Measurements from ENCODE around the gene UHRF2.
A peak's percentile ranks its signal among the peaks of the same experiment; 100 is the strongest.

Gene UHRF2

GRCh38 chr9:6417186-6417585 is 4.2 kb downstream of the UHRF2 start:
- H3K27me3 ChIP-seq (ENCODE audit: low read depth, low read length) = no peaks in the 10 kb centered on the region
- no peak for TF ChIP-seq EZH2phosphoT487 (IDR thresholded peaks at IDR 0.05; ENCODE audit: low read depth)
- no peak for TF ChIP-seq CTCF (IDR thresholded peaks at IDR 0.05; ENCODE audit: low read depth, low read length)
- peak overlapping the region; percentile 1; the same call in 1 of the 2 replicates for H3K27ac ChIP-seq (ENCODE audit: low read length)
- peaks cover 76% of the 10 kb centered on the region for H4K20me1 ChIP-seq (ENCODE audit: insufficient read depth, low read length)
- H3K4me3 ChIP-seq (ENCODE audit: low read length) = peak overlapping the region; percentile 36
- no peak overlapping the region for H2AFZ ChIP-seq (ENCODE audit: low read depth, low read length)
- H3K9me3 ChIP-seq (ENCODE audit: insufficient read depth, low read length) = no peaks in the 10 kb centered on the region
- peaks cover 47% of the 10 kb centered on the region for H3K4me1 ChIP-seq (ENCODE audit: low read length)
- peaks cover 91% of the 10 kb centered on the region for H3K79me2 ChIP-seq (ENCODE audit: low read length)
- H3K9ac ChIP-seq (ENCODE audit: low read length) = no peak overlapping the region
- peak overlapping the region; percentile 54 for H3K4me2 ChIP-seq (ENCODE audit: low read length)
- H3K36me3 ChIP-seq (replicated peaks; ENCODE audit: low read depth, low read length) = peaks cover 15% of the 10 kb centered on the region

- Histone ChIP-seq H4K20me1 (ENCODE audit: insufficient read depth, low read length) (peaks cover 88% of the 10 kb centered on the region), H3K79me2 (ENCODE audit: low read length) (peaks cover 95% of the 10 kb centered on the region), H3K4me3 (ENCODE audit: low read length) (no peak overlapping the region), H3K4me2 (ENCODE audit: low read length) (peak overlapping the region; percentile 54), H3K27me3 (ENCODE audit: low read depth, low read length) (no peaks in the 10 kb centered on the region), H2AFZ (ENCODE audit: low read depth, low read length) (no peak overlapping the region), H3K27ac (ENCODE audit: low read length) (no peak overlapping the region), H3K36me3 (replicated peaks; ENCODE audit: low read depth, low read length) (peaks cover 22% of the 10 kb centered on the region), H3K9me3 (ENCODE audit: insufficient read depth, low read length) (no peaks in the 10 kb centered on the region), H3K4me1 (ENCODE audit: low read length) (peaks cover 42% of the 10 kb centered on the region), H3K9ac (ENCODE audit: low read length) (no peak overlapping the region)
- no peak for TF ChIP-seq CTCF (IDR thresholded peaks at IDR 0.05; ENCODE audit: low read depth, low read length)
- no peak for TF ChIP-seq EZH2phosphoT487 (IDR thresholded peaks at IDR 0.05; ENCODE audit: low read depth)
Observed at GRCh38 chr9:6418764-6419163, 5.8 kb downstream of the UHRF2 start.

DNA sequence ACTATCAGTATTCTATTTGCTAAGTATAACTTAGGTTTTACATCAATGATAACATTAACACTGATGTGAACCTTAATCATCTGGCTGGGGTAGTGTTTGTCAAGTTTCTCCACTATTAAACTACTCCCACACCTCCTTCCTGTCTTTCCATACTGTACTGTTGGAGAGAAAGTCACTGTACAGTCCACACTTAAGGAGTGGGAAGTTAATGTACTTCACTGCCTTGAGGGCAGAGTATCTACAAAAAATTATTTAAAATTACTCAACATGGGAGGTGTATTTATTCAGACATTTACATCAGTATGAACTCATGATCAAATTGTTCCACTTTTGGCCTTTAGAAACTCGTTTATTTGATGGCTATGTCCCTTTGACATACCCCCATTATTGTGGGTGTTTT is 11.9 kb downstream of the UHRF2 start:
- Histone ChIP-seq H3K4me3 (ENCODE audit: low read length) (no peak overlapping the region), H3K4me1 (ENCODE audit: low read length) (peaks cover 5% of the 10 kb centered on the region; the same call in 1 of the 2 replicates), H2AFZ (ENCODE audit: low read depth, low read length) (no peak overlapping the region), H3K27me3 (ENCODE audit: low read depth, low read length) (no peaks in the 10 kb centered on the region), H3K9ac (ENCODE audit: low read length) (no peak overlapping the region), H3K79me2 (ENCODE audit: low read length) (peaks cover 96% of the 10 kb centered on the region), H3K9me3 (ENCODE audit: insufficient read depth, low read length) (no peaks in the 10 kb centered on the region), H4K20me1 (ENCODE audit: insufficient read depth, low read length) (peaks cover 59% of the 10 kb centered on the region), H3K4me2 (ENCODE audit: low read length) (no peak overlapping the region), H3K36me3 (replicated peaks; ENCODE audit: low read depth, low read length) (peaks cover 27% of the 10 kb centered on the region), H3K27ac (ENCODE audit: low read length) (no peak overlapping the region)
- TF ChIP-seq CTCF (IDR thresholded peaks at IDR 0.05; ENCODE audit: low read depth, low read length) (no peak), EZH2phosphoT487 (IDR thresholded peaks at IDR 0.05; ENCODE audit: low read depth) (no peak)

DNA sequence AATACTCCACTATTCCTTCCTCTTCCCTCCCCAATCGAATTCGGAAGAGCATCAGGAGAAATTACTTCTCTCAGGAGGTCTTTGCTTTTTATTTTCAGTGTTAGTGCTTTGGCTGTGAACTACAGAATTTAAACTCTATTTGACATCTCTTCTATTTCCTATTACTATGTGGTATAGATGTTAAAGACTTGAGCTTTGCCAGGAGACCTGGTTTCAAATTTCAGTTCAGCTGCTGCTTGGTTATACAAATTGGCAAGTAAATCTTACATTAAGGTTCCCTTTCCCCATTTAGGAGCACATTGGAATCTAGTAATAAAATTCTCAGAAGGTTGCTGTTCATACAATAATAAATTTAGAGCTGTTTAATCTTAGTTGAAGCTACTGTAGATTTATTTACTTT is 13.1 kb downstream of the UHRF2 start:
- no peak overlapping the region for H3K9ac ChIP-seq (ENCODE audit: low read length)
- peaks cover 60% of the 10 kb centered on the region for H4K20me1 ChIP-seq (ENCODE audit: insufficient read depth, low read length)
- H3K4me2 ChIP-seq (ENCODE audit: low read length) = no peak overlapping the region
- no peak overlapping the region for H3K4me3 ChIP-seq (ENCODE audit: low read length)
- H3K27ac ChIP-seq (ENCODE audit: low read length) = no peak overlapping the region
- TF ChIP-seq CTCF (IDR thresholded peaks at IDR 0.05; ENCODE audit: low read depth, low read length) = no peak
- no peak for TF ChIP-seq EZH2phosphoT487 (IDR thresholded peaks at IDR 0.05; ENCODE audit: low read depth)
- peaks cover 96% of the 10 kb centered on the region for H3K79me2 ChIP-seq (ENCODE audit: low read length)
- no peak overlapping the region for H2AFZ ChIP-seq (ENCODE audit: low read depth, low read length)
- peaks cover 5% of the 10 kb centered on the region; the same call in 1 of the 2 replicates for H3K4me1 ChIP-seq (ENCODE audit: low read length)
- H3K9me3 ChIP-seq (ENCODE audit: insufficient read depth, low read length) = no peaks in the 10 kb centered on the region
- peaks cover 24% of the 10 kb centered on the region for H3K36me3 ChIP-seq (replicated peaks; ENCODE audit: low read depth, low read length)
- no peaks in the 10 kb centered on the region for H3K27me3 ChIP-seq (ENCODE audit: low read depth, low read length)
